Glomerular visceral epithelial cell (primary cell): ENCODE results near the gene CCIN.
A peak's percentile ranks its signal among the peaks of the same experiment; 100 is the strongest.
"Not testable (repeated sequence)": the region's sequence is repeated elsewhere in the genome, so short reads cannot be mapped to it uniquely, and the experiment has no call there.

Source experiments
- DNase-seq: peaks from one replicate; pipeline ENCODE4 v3.0.0-alpha.2; 2016; ENCODE audit errors: extremely low spot score

Gene CCIN

DNA sequence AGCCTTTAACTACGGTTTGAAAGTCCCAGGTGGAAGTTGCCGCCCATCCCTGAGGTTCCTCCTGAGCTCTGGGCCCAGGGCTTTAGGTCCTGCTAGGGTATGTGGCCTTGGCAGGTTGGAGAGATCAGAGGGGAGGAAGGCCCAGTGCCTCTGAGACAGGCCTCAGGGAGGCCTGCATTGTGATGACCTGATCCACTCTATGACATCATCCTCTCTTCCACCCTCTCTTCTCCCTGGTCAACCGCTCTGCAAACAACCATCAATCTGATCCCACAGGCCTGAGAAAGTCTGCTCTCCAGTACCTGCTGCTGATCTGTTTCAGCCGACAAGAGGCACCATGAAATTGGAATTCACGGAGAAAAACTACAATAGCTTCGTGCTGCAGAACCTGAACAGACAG is at the start of gene CCIN:
Gene CCIN (plus strand): TSS at position 223 of the 400 bp plus-strand sequence. CDS start 115 bp downstream, at position 338.
- DNase-seq = no peak

DNA sequence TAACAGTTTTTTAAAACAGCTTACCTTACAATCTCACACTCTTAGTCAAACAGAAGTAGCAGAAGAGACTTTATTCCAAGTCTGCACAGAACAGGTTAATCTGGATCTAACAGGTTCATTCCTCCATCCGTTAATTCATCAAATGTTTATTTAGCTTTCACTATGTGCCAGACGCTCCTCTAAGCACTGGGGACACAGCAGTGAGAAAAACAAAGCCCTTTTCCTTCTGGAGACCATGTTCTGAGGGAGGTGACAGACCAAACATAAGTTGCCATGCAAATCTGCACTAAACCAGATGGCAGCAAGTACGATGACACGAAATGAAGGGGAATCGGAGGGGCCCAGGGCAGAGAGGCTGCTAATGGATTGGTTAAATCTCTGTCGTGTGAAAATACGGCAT is 49.7 kb upstream of the CCIN start:
- DNase-seq = no peak

DNA sequence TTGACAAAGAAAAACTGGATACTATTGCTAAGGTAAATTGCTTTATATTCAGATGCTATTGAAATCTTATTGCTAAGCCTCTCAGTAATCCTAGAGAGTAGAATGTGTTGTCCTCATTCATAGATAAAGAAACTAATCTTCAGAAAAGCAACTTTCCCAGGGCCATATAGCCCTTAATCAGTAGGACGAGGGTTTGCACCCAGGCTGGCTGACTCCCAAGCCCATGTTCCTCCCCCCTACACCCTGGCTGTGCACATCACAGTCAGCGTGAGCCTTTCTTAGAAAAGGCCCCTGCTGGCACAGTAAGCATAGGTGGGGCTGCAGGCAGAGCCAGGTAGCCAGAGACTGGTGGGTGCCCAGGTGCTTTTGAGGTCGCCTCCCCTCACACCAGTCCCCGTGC is 48.5 kb upstream of the CCIN start:
- no peak for DNase-seq

DNA sequence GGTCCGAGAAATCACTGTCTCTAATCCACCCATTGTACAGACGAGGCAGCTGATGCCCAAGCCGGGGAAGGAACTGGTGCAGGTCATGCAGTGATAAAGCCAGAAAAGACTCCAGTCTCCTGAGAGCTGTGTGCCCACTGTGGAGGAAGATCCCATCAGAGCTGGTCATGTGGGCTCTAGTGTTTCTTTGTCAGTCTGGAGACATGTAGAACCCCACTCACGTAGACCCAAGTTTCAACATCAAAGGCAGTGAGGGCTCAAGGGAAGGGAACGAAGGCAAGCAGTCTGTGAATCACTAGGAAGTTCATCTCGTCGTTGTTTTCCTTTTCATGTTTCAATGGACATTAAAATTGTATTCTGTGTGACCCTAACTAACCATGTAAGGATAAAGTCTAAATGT is 47.2 kb upstream of the CCIN start:
- DNase-seq = no peak

DNA sequence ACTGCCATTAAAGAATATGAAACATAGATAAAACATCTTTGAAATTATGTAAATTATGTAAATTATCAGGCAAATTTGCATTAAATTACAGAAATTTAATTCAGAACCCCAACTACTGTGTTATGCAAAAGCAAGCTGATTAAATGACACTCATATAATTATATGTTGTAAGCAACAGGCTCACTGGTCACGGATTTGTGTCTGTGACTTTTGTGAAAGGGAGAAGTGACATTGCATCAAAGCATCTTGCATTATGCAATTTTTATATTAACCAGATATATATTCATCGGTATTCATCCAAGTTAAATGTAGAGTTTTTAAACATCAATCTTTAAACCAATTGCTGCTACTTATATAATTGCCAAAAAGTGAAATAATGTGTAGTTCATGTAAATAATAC is 45.7 kb upstream of the CCIN start:
- no peak for DNase-seq

DNA sequence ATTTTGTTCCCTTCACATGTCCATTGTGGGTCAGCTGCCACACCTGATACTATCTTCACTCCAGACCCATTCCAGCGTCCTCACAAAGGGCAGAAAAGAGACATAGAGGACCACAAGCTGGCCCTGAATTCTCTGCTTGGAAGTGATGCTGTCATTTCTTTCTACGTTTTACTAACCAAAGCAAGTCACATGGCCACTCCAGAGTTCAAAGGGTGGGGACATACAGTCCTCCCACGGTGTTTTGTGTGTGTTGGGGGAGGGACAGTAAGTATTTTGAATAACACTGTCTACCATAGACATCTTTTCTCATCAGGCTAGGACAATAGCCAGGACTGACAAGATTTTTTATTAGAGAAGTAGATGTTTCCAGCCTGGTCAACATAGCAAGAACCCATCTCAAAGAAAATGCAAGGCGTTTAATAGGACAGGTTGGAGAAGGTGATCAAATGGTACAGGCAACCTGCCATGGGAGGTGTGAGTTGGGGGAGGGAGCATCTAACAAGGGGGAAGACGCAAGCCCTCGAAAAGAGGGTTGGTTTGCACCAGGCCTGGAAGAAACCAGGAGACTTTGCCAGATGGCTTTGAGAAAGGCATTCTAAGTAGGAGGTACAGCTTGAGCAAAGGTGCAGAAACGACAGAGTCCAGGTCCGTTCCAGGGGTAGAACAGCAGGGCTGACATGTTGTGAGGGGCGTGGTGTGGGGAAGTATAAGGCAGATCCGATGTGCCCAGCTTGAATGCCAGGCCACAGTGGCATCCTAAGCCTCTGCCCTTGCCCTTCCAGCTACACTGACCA is 43.9 kb upstream of the CCIN start:
- no peak for DNase-seq

DNA sequence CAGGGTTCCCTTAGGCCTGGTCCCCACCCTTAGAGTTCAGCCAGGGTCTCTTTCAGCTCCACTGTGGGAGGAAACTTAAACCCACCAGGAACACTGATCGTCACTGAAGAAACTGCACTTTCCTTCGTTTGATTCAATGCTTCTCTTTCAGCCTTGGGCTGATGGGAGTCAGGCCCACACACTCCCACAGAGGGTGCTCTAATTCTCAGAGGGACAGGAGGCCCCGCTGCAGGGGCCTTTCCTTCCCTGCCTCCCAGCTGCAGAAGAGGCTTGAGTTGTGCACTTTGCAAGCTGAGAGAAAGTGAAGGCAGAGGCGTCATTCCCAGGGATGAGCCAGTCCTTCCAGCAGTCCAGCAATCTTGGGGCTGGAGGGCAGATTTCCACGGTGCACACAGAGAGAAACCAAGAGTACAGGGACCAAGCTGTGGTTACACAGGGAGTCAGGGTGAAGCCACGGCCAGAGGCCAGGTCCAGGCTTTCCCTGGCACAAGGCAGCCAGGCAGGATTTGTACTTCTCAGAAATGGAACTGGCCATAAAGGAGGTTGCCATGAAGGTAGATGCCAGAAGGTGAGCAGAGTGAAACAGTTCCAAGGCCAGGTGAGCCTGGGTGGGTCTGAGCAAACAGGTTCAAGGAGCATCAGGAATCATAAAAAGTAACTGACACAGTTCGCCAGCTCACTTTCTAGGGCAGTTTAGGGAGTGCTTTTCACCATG is 43.0 kb upstream of the CCIN start:
- DNase-seq = no peak

DNA sequence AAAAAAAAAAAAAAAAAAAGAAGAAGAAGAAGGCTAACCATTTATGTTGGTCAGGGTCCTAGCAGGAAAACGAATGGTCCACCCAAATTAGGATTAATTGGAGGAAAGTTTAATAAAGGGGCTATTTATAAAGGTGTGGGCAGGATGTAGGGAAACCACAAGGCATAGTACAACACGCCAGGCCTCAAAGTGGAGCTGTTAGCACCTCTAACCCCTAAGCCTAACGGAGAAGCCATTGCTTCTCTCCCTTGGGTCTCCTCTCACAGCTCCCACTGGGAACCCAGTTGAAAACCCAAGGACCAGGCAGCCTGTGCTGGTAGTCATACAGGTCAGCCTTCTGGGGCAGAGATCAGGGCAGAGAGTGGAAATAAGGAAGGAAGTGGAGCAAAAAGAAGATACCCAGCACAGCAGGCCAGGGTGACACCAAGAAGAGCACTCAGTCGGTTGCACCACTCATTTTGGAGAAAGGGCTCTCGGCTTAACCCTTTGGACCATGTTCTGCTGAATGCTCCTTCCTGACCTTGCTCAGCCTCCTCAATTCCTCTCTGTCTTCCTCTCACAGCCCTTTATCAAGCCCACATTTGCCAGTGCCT is 41.4 kb upstream of the CCIN start:
- no peak for DNase-seq

DNA sequence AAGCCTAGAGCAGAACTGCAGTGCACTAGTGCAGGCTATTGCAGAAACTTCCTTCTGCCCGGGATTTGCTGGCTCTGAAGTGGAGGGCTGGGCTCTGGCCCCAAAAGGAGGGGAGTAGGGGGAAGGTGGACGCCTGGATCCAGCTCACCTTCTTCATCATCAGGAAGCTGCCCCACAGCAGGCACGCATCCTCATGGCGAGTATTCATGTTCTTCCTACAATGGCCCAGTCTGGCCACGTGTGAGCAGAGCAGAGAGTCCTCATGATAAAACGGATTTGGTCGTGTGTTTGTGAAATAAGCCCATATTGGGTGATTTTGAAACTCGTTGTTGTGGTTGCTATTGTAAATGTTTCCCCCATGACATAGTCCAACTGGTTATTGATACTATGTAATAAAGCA is 40.8 kb upstream of the CCIN start:
- no peak for DNase-seq

DNA sequence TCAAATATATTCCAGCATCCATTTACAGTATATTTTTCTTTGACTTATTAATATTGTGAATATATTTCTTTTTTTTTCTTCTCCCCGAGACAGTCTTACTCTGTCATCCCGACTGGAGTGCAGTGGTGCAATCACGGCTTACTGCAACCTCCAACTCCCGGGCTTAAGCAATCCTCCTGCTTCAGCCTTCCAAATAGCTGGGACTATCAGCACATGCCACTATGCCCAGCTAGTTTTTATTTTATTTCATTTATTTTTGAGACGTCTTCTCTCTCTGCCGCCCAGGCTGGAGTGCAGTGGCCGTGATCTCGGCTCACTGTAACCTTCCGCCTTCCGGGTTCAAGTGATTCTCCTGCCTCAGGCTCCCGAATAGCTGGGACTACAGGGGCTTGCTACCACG is 40.0 kb upstream of the CCIN start:
- no peak for DNase-seq

DNA sequence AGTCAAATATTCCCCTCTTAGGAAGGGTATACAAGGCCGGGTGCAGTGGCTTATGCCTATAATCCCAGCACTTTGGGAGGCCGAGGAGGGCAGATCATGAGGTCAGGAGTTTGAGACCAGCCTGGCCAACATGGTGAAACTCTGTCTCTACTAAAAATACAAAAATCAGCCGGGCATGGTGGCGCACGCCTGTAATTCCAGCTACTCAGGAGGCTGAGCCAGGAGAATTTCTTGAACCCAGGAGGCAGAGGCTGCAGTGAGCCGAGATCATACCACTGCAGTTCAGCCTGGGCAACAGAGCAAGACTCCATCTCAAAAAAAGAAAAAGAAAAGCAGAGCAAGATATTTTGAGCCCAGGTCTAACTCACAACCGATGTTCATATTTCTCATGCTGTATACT is 37.5 kb upstream of the CCIN start:
- DNase-seq = not testable (repeated sequence)

DNA sequence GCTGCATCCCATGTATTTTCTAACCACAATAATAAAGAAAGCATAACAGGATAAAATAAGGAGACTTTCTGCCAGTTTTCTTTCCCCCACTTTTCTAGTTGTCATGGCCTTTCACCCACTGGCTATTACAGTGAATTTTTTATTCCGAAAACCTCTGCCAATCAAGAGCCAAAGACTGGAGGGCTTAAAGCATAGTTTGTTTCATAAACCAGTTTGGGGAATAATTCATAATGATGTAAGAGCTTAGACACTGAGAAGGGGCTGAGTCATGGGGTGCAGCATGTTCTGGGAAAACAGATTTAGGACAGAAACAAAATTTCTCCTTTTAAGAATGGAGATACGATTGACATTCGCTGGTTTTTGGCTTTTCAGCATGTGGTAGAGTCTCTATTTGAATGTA is 37.1 kb upstream of the CCIN start:
- DNase-seq = no peak

DNA sequence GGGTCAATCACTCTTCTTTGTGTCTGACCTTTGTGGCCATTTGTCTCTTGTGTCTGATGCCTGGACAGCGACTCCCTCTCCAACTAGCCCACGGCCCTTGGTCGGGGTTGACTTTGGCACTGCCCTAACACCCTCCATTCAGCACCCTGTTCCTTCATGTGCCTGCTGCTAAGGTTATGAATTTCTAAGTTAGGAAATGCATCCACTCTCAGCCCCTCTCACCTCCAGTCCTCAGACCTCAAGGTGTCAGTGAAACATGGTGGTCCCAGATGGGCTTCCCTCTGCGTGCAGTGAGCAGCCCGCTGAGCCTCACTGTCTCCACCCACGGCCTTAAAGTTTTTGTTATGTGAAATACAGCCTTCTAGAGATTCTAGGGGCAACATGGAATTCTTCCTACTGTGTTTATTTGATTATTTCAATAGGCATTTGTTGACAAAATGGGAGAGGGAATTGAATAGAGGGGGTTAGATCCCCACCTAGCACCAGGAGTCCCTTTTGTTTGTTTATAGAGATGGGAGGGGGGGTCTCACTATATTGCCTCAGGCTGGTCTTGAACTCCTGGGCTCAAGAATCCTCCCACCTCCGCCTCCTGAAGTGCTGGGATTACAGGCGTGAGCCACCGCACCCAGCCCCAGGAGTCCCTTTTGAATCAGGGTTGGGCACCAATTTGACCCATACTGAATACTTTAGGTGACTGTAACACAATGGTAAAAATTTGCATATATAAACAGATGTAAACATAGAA is 34.3 kb upstream of the CCIN start:
- DNase-seq = no peak

DNA sequence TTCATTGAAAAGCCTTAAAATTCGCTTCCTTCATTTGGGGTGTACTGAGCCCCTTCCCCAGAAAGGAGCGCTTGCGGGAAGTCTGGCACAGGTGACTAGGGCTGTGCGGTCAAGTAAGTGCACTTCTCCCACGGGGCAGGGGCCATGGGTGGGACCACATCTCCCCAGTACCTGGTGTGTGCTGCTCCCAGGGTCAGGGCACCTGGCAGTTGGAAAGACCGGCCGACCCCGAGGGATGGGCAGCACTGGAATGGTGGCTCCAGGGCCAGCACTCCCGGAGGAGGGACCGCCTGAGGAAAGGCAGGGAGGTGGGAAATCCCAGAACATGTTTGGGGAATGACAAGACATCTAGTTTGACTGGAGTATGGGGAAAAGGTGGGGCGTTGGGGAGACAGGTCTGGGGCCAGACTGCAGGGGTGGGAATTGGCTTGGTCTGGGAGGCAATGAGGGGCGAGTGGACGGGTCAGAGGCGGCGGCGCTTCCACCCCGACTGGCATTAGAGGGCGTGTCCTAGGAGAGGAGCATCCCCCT is 33.4 kb upstream of the CCIN start:
- DNase-seq = no peak

DNA sequence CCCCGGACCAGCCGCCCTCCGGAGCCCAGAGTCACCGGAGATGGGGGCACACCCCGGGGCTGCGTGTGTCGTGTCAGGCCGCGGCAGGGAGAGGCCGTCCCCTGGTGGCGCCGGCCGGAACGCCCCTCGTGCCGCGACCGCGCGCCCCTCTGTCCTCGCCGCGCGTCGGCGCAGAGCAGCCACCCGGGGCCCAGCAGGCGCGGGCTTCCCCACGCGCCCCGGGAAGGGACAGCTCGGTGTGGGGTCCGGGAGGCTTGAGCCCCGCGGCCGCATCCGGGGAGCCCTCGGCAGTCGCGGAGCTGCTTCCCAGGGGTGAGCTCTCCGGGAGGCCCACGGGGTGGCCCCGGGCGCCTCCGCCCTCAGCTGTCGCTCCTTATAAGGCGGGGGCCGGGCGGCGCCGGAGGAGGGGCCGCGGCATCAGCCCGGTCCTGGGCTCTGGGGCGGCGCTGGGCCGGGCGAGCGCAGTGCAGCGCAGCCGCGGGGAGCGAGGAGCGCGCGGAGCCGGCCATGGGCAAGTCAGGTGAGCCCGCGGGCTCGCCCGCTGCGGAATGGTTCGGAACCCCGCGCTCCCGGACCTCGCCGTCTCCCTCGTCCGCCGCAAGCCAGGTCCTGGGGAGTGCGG is 32.8 kb upstream of the CCIN start, which contains the start of gene GLIPR2:
Gene GLIPR2 (plus strand): TSS at position 462 of the 622 bp plus-strand sequence. CDS start 46 bp downstream, at position 508.
- peak; percentile 85 for DNase-seq

DNA sequence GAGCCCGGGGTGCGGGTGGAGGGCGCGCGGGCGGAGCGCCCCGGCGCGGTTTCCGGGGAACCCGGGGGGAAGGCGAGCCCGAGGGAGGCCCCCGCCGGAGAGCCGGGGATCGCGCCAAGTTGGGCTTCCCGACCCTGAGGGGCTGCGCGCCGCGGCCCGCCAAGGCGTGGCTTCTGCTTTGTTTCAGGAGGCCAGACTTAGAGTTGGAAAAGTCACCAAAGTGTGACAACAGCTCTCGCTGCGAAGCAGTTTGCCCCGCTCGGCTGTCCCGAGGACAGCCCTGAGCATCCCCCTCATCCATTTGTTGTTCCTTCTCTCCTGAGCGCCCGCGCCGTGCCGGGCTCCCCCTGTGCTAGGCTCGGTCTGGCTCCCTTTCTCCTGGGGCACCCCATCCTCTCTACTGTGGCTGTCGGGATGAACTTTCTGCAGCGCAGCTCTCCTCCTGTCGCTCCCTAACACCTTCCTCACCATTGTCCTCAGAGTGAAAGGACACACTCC is 32.2 kb upstream of the CCIN start:
- no peak for DNase-seq

DNA sequence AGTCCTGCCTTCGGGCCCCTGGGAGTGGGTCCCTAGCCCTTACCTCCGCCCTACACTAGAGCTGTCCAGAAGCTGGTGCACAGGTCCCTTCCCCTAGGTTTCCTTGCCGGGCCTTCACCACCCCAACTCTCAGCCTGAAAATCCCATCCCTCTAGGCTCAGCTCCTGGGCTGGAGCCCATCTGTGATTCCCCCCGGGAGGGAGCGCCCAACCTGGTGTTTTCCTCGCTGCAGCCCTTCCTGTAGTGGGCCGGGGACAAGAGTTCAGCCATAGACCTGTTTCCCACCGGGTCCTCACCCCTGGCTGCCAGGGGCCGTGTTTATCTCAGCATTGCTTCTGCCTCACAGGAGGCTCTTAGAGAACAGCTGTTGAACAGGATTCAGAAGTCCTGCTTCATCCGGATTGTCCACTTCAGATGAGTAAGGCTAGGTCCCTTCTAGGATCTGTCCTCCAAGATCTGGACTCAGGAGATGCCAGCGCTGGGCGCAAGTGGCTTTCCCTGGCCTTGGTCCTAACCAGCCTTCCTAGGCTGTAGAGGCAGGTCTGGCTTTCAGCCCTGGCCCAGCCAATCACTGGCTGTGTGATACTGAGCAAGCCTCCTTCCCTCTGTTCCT is 31.7 kb upstream of the CCIN start:
- DNase-seq = no peak

DNA sequence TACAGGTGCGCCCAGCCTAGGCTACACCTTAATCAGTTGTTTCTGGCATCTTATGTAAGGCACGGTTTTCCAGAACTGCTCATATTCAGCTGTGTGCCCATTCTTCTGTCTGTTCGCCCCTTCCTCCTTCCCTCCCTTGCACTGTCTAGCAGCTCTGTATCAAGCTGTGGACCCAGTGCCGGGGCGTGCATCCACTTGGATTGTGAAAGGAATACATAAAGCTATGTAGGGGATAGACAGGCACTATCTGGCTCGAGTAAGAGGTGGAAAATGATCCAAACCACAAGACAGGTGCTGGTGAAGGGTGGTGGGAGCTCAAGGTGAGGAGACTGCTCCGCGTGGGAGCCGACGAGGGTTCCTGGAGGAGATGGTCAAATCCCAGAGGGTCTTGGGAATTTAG is 30.7 kb upstream of the CCIN start:
- DNase-seq = no peak

DNA sequence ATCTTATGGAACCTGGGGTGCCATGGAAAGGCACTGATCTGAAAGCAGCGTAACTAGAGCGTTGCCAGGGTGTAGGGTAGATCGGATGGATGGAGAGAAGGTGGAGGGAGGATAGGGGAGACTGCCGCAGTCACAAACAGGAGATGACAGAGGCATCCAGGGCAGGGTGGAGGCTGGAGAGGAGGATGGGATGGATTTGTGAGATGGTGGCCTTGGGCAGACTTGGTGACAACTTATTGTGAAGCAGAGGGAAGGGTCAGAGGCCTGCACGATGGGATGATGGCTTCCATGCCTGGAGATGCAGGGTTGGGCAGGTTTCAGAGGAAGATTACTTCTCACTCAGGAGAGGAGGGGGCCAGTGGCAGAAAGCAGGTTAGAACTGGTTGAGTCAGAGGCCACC is 30.3 kb upstream of the CCIN start:
- DNase-seq = no peak
